Osteoblast (primary cell): Measurements from ENCODE around the gene VWDE. TPM values are rescaled to one million over a fixed set of nuclear protein-coding genes. Genes with fewer than 3 reads are reported as not detected.

Source experiments
- DNase-seq: peaks from one replicate; pipeline ENCODE4 v3.0.0; 2011; ENCODE audit warnings: low spot score, mixed read lengths; ENCODE audit not compliant: insufficient read length; ENCODE audit errors: missing footprints
- H2AFZ ChIP-seq: 2 replicates; pipeline ENCODE4 v1.6.0; 2011; ENCODE audit warnings: mild to moderate bottlenecking, low read length
- H3K27ac ChIP-seq: 2 replicates; pipeline ENCODE4 v1.5.1; 2011; ENCODE audit warnings: mild to moderate bottlenecking, low read depth, low read length, moderate library complexity
- H3K27me3 ChIP-seq: 2 replicates; pipeline ENCODE4 v1.6.0; 2012; ENCODE audit warnings: mild to moderate bottlenecking, control low read depth, inconsistent platforms, low read length, moderate library complexity; ENCODE audit not compliant: insufficient read depth
- H3K36me3 ChIP-seq: 2 replicates; pipeline ENCODE4 v1.5.1; 2011; ENCODE audit warnings: mild to moderate bottlenecking, low read length, control low read depth, moderate library complexity; ENCODE audit not compliant: insufficient read depth
- H3K4me1 ChIP-seq: 2 replicates; pipeline ENCODE4 v1.5.1; 2011; ENCODE audit warnings: mild to moderate bottlenecking, low read length, control low read depth, moderate library complexity; ENCODE audit not compliant: insufficient read depth
- H3K4me2 ChIP-seq: 2 replicates; pipeline ENCODE4 v1.6.0; 2011; ENCODE audit warnings: mild to moderate bottlenecking, low read length; ENCODE audit not compliant: insufficient read depth
- H3K4me3 ChIP-seq: fragments of 200-600 bp; sonication (generic); 3 replicates; pipeline ENCODE4 v1.5.1; 2012; ENCODE audit warnings: mild to moderate bottlenecking, low read length, inconsistent platforms; ENCODE audit not compliant: insufficient read depth
- H3K79me2 ChIP-seq: 2 replicates; pipeline ENCODE4 v1.6.0; 2012; ENCODE audit warnings: mild to moderate bottlenecking, low read length, control low read depth, inconsistent platforms; ENCODE audit not compliant: insufficient read depth
- H3K9me3 ChIP-seq: 2 replicates; pipeline ENCODE4 v1.5.1; 2011; ENCODE audit warnings: low read depth, low read length, control low read depth
- H4K20me1 ChIP-seq: 2 replicates; pipeline ENCODE4 v1.6.0; 2012; ENCODE audit warnings: mild to moderate bottlenecking, low read length, control low read depth; ENCODE audit not compliant: insufficient read depth
- CTCF ChIP-seq: IDR thresholded peaks from 2 replicates; pipeline ENCODE4 v1.5.1; 2011; ENCODE audit warnings: mild to moderate bottlenecking, low read depth, low read length, moderate library complexity; ENCODE audit errors: extremely low read depth
- total RNA-seq: library from RNA; depleted of rRNA; stranded (reverse); fragments of >200 nt; gene quantifications from 2 replicates; pipeline ENCODE4 v1.2.3, GENCODE V29; 2012

The VWDE gene
- total RNA-seq, 1 donor = under 0.01 TPM

- no peak overlapping the region for H2AFZ ChIP-seq
- H3K27me3 ChIP-seq = no peaks in the 10 kb centered on the region
- no peak overlapping the region for H3K4me2 ChIP-seq
- TF ChIP-seq CTCF = no peak
- no peak overlapping the region for H3K27ac ChIP-seq
- H3K4me1 ChIP-seq = no peaks in the 10 kb centered on the region
- H3K36me3 ChIP-seq = no peaks in the 10 kb centered on the region
- DNase-seq = no peak
- no peaks in the 10 kb centered on the region for H4K20me1 ChIP-seq
- H3K4me3 ChIP-seq = no peak overlapping the region
- H3K79me2 ChIP-seq = no peaks in the 10 kb centered on the region
- no peaks in the 10 kb centered on the region for H3K9me3 ChIP-seq
Observed at GRCh38 chr7:12323415-12323814, 80.2 kb downstream of the VWDE start.

GRCh38 chr7:12322903-12323300, 80.8 kb downstream of the VWDE start:
- no peaks in the 10 kb centered on the region for H3K9me3 ChIP-seq
- H3K27me3 ChIP-seq = no peaks in the 10 kb centered on the region
- no peak overlapping the region for H3K4me2 ChIP-seq
- no peak for DNase-seq
- no peak overlapping the region for H3K4me3 ChIP-seq
- no peaks in the 10 kb centered on the region for H3K79me2 ChIP-seq
- no peak for TF ChIP-seq CTCF
- H4K20me1 ChIP-seq = no peaks in the 10 kb centered on the region
- no peaks in the 10 kb centered on the region for H3K4me1 ChIP-seq
- no peaks in the 10 kb centered on the region for H3K36me3 ChIP-seq
- H3K27ac ChIP-seq = no peak overlapping the region
- no peak overlapping the region for H2AFZ ChIP-seq

- peak; percentile 61 for TF ChIP-seq CTCF
- Histone ChIP-seq H4K20me1 (no peaks in the 10 kb centered on the region), H3K79me2 (no peaks in the 10 kb centered on the region), H3K4me2 (no peak overlapping the region), H3K9me3 (no peaks in the 10 kb centered on the region), H3K27ac (no peak overlapping the region), H2AFZ (no peak overlapping the region), H3K36me3 (no peaks in the 10 kb centered on the region), H3K27me3 (no peaks in the 10 kb centered on the region), H3K4me3 (no peak overlapping the region), H3K4me1 (no peaks in the 10 kb centered on the region)
- no peak for DNase-seq
Observed at GRCh38 chr7:12322284-12322902, 81.3 kb downstream of the VWDE start.

GRCh38 chr7:12320987-12321647, 82.5 kb downstream of the VWDE start:
- DNase-seq = no peak
- no peaks in the 10 kb centered on the region for H3K4me1 ChIP-seq
- no peaks in the 10 kb centered on the region for H3K79me2 ChIP-seq
- no peak for TF ChIP-seq CTCF
- no peak overlapping the region for H2AFZ ChIP-seq
- no peaks in the 10 kb centered on the region for H3K36me3 ChIP-seq
- H3K4me2 ChIP-seq = no peak overlapping the region
- no peaks in the 10 kb centered on the region for H3K27me3 ChIP-seq
- no peak overlapping the region for H3K27ac ChIP-seq
- no peak overlapping the region for H3K4me3 ChIP-seq
- H3K9me3 ChIP-seq = no peaks in the 10 kb centered on the region
- H4K20me1 ChIP-seq = no peaks in the 10 kb centered on the region
